Panc1 (cell line): ENCODE measurements around the gene HOXB5.

Experiments
- CTCF ChIP-seq: fragments of 450-650 bp; IDR thresholded peaks from 2 replicates; pipeline ENCODE4 v1.5.1; 2017; ENCODE audit warnings: mild to moderate bottlenecking
- POLR2AphosphoS5 ChIP-seq: IDR thresholded peaks from 2 replicates; pipeline ENCODE4 v1.6.1; 2012; ENCODE audit warnings: mild to moderate bottlenecking, low read depth, low read length, moderate library complexity
- REST ChIP-seq, 2 experiments: IDR thresholded peaks; 2 replicates each; pipeline ENCODE4 v1.6.1; 2011 to 2012; ENCODE audit warnings: low read depth in 2 of 2, control low read depth in 1 of 2, low read length in 1 of 2, mild to moderate bottlenecking in 1 of 2, moderate library complexity in 1 of 2; ENCODE audit not compliant: insufficient read depth in 1 of 2

GRCh38 chr17:48569674-48570324 lies 23.8 kb downstream of the HOXB5 start:
- no peak for TF ChIP-seq REST (IDR thresholded peaks at IDR 0.05; ENCODE audit: insufficient read depth in 1 of 2, low read depth in 2 of 2, low read length in 1 of 2)
- TF ChIP-seq CTCF = no peak
- TF ChIP-seq POLR2AphosphoS5 = no peak
